ENCODE data around the gene FBN2. TPM values are rescaled to one million over a fixed set of nuclear protein-coding genes. Genes with fewer than 3 reads are reported as not detected.

The FBN2 gene
- total and polyA plus RNA-seq, 2 of the 4 experiments (the other 2 are of a cell fraction) = 26.7 to 69.0 TPM

GRCh38 chr5:128245974-128246373, 292.1 kb downstream of the FBN2 start:
- H3K9me1 ChIP-seq (ENCODE audit: insufficient read depth, low read length) = no peaks in the 10 kb centered on the region
- H3K27ac ChIP-seq (ENCODE audit: insufficient read depth, low read length) = no peak overlapping the region
- H3K4ac ChIP-seq (ENCODE audit: low read depth, low read length) = no peak overlapping the region
- ATAC-seq (ENCODE audit: low read depth) = no peak
- BruUV-seq (replicated peaks) = no TSS peak
- H3K4me2 ChIP-seq (ENCODE audit: low read depth, low read length) = no peak overlapping the region
- H3K36me3 ChIP-seq (ENCODE audit: control insufficient read depth, insufficient read depth, low read length) = no peaks in the 10 kb centered on the region
- H4K5ac ChIP-seq (ENCODE audit: low read depth, low read length) = no peak overlapping the region
- no peak overlapping the region for H2BK120ac ChIP-seq (ENCODE audit: low read depth, low read length)
- no peak overlapping the region for H2BK15ac ChIP-seq (ENCODE audit: low read depth, low read length)
- H4K8ac ChIP-seq (ENCODE audit: low read depth in 2 of 2, low read length in 2 of 2) = no peak overlapping the region
- no peak overlapping the region for H2BK20ac ChIP-seq (ENCODE audit: low read depth, low read length)
- WGBS, 2 experiments (ENCODE audit: extremely low coverage in 2 of 2, insufficient read length in 1 of 2) = 100% methylated on average over 1 of the region's 4 CpGs; no CpG with 5 or more reads in 1 of the 2 experiments
- no peak overlapping the region for H3K23ac ChIP-seq (ENCODE audit: low read depth, low read length)
- TF ChIP-seq MAZ (IDR thresholded peaks at IDR 0.05; ENCODE audit: borderline replicate concordance, low read depth, low read length) = no peak
- H2AK9ac ChIP-seq (replicated peaks; ENCODE audit: low read depth, low read length, poor library complexity) = no peak overlapping the region
- no peak overlapping the region for H4K91ac ChIP-seq (ENCODE audit: insufficient read depth, low read depth, low read length)
- H3K27me3 ChIP-seq (ENCODE audit: control insufficient read depth, insufficient read depth, low read length) = no peaks in the 10 kb centered on the region
- H3K79me1 ChIP-seq (ENCODE audit: low read depth in 1 of 2, low read length in 2 of 2) = no peaks in the 10 kb centered on the region
- DNase-seq = no peak
- H3K4me3 ChIP-seq (ENCODE audit: insufficient read depth, low read depth, low read length) = no peak overlapping the region
- H4K20me1 ChIP-seq (ENCODE audit: insufficient read depth, low read length) = no peaks in the 10 kb centered on the region
- H2AK5ac ChIP-seq (ENCODE audit: low read depth, low read length) = no peak overlapping the region
- no peaks in the 10 kb centered on the region for H3K4me1 ChIP-seq (ENCODE audit: control insufficient read depth, insufficient read depth, low read length)
- in situ Hi-C loops (cut with MboI; ENCODE audit: low sequenced_read_pairs) (no loop called here), dilution Hi-C loops (cut with HindIII; ENCODE audit: low sequenced_read_pairs, unreplicated experiment) (no loop called here), intact Hi-C loops (cut with micrococcal nuclease) (no loop called here)
- no peak overlapping the region for H2AFZ ChIP-seq (replicated peaks; ENCODE audit: low read length, poor library complexity)
- H2BK5ac ChIP-seq (ENCODE audit: low read depth, low read length, poor library complexity, severe bottlenecking) = no peak overlapping the region
- H3K9me3 ChIP-seq (ENCODE audit: control insufficient read depth, insufficient read depth, low read length) = no peaks in the 10 kb centered on the region
- POLR2A ChIA-PET (ENCODE audit: unreplicated experiment) = no interaction called here
- no peak overlapping the region for H3K14ac ChIP-seq (replicated peaks; ENCODE audit: low read depth, low read length)
- no peak overlapping the region for H3K56ac ChIP-seq (ENCODE audit: extremely low read depth, insufficient read depth, low read length)
- no peak overlapping the region for H3K9ac ChIP-seq (ENCODE audit: low read depth, low read length)
- no peak overlapping the region for H3K18ac ChIP-seq (ENCODE audit: low read depth, low read length)
- CTCF ChIA-PET = no interaction called here
